Type B pancreatic cell (in vitro differentiated cells): Measurements from ENCODE around the gene LHFPL3. TPM values are rescaled to one million over a fixed set of nuclear protein-coding genes. Genes with fewer than 3 reads are reported as not detected.
"Not testable (repeated sequence)": the region's sequence is repeated elsewhere in the genome, so short reads cannot be mapped to it uniquely, and the experiment has no call there.

Source experiments
- DNase-seq: peaks from one replicate; pipeline ENCODE4 v3.0.0; 2021; ENCODE audit warnings: mixed read lengths; ENCODE audit not compliant: unreplicated experiment; ENCODE audit errors: extremely low spot score
- H3K27ac Mint-ChIP-seq: 2 replicates; pipeline ENCODE4 v1.8.0; 2021; ENCODE audit warnings: mild to moderate bottlenecking, mixed read lengths
- H3K27me3 Mint-ChIP-seq: 2 replicates; pipeline ENCODE4 v1.8.0; 2021; ENCODE audit warnings: mixed read lengths
- H3K36me3 Mint-ChIP-seq: 2 replicates; pipeline ENCODE4 v1.8.0; 2021; ENCODE audit warnings: mixed read lengths
- H3K4me1 Mint-ChIP-seq: one replicate; pipeline ENCODE4 v1.8.0; 2021; ENCODE audit warnings: mixed read lengths; ENCODE audit not compliant: unreplicated experiment
- H3K4me3 Mint-ChIP-seq: 2 replicates; pipeline ENCODE4 v1.8.0; 2021; ENCODE audit warnings: mild to moderate bottlenecking, mixed read lengths
- H3K9me3 Mint-ChIP-seq: 2 replicates; pipeline ENCODE4 v1.8.0; 2021; ENCODE audit warnings: mixed read lengths
- long read RNA-seq: library from polyadenylated mRNA; unstranded; transcript quantifications from one replicate; pipeline ENCODE4 v2.0.0, GENCODE V29; 2020
- total RNA-seq: library from RNA; stranded (reverse); gene quantifications from 2 replicates; pipeline ENCODE4 v1.2.1, GENCODE V29; 2021; ENCODE audit warnings: low replicate concordance
- TF ChIP-seq, protein P1 (sequence below): fragments of 200-600 bp; sonication (generic); conservative IDR thresholded peaks from 2 replicates; pipeline ENCODE4 v1.5.0; 2021; ENCODE audit warnings: antibody characterized with exemption, mild to moderate bottlenecking

Gene LHFPL3
- 0.31 TPM in 1 of 2 replicates, not detected in the other for total RNA-seq
- long read RNA-seq: 0 reads

DNA sequence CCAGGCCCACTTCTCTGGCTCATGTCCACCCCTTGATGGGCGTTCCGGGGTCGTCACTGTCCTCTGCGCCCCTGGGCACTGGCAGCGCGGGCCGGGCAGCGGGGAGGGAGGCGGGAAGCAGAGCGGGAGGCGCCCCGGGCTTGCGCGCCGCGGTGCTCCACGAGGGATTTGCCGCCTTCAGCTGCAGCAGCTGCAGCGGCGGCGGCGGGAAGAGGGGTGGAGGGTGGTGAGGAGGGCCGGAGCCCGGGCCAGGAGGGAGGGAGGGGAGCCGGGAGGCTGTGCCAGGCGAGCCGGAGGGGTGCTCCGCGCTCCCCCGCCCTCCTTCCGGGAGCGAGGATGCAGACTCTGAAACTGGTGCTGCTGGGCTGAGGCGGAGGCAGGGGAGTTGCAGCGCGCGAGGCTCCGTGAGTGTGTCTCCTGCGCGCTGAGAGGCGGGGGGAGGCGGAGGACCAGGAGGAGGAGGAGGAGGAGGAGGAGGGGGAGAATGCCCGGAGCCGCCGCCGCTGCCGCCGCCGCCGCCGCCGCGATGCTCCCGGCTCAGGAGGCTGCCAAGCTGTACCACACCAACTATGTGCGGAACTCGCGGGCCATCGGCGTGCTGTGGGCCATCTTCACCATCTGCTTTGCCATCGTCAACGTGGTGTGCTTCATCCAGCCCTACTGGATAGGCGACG, at the start of gene LHFPL3:
TSS of gene LHFPL3 (plus strand) at position 308 of the 674 bp plus-strand sequence.
- H3K27me3 Mint-ChIP-seq: peaks cover 86% of the 10 kb centered on the region
- no peaks in the 10 kb centered on the region for H3K9me3 Mint-ChIP-seq
- peaks cover 9% of the 10 kb centered on the region for H3K4me1 Mint-ChIP-seq
- peak within 1 kb of the TSS; percentile 81 for H3K4me3 Mint-ChIP-seq
- TF ChIP-seq, protein P1, sequence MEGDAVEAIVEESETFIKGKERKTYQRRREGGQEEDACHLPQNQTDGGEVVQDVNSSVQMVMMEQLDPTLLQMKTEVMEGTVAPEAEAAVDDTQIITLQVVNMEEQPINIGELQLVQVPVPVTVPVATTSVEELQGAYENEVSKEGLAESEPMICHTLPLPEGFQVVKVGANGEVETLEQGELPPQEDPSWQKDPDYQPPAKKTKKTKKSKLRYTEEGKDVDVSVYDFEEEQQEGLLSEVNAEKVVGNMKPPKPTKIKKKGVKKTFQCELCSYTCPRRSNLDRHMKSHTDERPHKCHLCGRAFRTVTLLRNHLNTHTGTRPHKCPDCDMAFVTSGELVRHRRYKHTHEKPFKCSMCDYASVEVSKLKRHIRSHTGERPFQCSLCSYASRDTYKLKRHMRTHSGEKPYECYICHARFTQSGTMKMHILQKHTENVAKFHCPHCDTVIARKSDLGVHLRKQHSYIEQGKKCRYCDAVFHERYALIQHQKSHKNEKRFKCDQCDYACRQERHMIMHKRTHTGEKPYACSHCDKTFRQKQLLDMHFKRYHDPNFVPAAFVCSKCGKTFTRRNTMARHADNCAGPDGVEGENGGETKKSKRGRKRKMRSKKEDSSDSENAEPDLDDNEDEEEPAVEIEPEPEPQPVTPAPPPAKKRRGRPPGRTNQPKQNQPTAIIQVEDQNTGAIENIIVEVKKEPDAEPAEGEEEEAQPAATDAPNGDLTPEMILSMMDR: no peak
- H3K27ac Mint-ChIP-seq: no peak within 1 kb of the TSS
- peak; percentile 67 for DNase-seq
- no peaks in the 10 kb centered on the region for H3K36me3 Mint-ChIP-seq

DNA sequence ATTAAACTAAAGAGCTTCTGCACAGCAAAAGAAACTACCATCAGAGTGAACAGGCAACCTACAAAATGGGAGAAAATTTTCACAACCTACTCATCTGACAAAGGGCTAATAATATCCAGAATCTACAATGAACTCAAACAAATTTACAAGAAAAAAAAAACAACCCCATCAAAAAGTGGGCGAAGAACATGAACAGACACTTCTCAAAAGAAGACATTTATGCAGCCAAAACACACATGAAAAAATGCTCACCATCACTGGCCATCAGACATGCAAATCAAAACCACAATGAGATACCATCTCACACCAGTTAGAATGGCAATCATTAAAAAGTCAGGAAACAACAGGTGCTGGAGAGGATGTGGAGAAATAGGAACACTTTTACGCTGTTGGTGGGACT, 46.7 kb upstream of the LHFPL3 start:
- H3K4me3 Mint-ChIP-seq, H3K27ac Mint-ChIP-seq, H3K4me1 Mint-ChIP-seq, H3K27me3 Mint-ChIP-seq, H3K9me3 Mint-ChIP-seq, DNase-seq, H3K36me3 Mint-ChIP-seq: not testable (repeated sequence)

DNA sequence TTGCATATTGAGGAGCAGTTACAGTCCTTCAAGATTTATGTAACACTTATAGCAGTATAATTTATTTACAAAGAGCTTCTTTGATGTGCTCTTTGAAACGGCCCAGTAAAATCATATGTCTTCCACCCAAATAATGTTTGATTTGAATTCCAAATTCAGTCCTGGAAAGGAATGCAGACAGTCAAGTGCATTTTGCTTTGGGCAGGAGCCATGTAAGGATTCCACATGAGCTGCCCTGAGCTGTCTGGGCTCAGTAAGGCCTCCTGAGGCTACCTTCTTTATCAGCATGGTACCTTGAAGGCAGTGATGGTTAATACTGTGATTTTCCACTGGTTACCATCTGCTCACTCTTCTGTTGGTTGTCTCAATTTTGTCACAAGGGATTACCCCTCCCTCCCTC, 41.6 kb upstream of the LHFPL3 start:
- H3K4me1 Mint-ChIP-seq: no peaks in the 10 kb centered on the region
- no peaks in the 10 kb centered on the region for H3K36me3 Mint-ChIP-seq
- no peaks in the 10 kb centered on the region for H3K9me3 Mint-ChIP-seq
- TF ChIP-seq, protein P1: no peak
- H3K27me3 Mint-ChIP-seq: peaks cover 21% of the 10 kb centered on the region
- no peak overlapping the region for H3K27ac Mint-ChIP-seq
- no peak overlapping the region for H3K4me3 Mint-ChIP-seq
- no peak for DNase-seq

DNA sequence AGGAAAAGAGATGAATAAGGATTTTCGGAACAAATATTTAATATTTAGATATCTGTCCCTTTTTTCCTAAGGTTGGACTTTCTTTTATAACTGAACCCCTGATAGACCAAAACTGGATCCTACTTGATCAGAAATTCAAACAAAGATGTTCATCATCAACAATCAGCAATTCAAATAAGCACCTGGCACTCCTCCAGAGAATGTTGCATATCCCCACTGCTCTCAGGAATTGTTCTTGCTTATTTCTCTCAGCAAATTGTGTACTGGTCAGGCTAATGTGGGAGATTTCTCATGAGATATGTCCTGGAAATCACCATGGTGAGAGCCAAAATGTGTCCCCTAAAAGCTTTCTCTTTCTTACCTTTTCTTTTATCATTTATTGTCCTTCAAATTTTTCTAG, 40.3 kb upstream of the LHFPL3 start:
- TF ChIP-seq, protein P1: no peak
- no peak for DNase-seq
- peaks cover 31% of the 10 kb centered on the region for H3K27me3 Mint-ChIP-seq
- H3K4me1 Mint-ChIP-seq: no peaks in the 10 kb centered on the region
- no peaks in the 10 kb centered on the region for H3K9me3 Mint-ChIP-seq
- no peak overlapping the region for H3K27ac Mint-ChIP-seq
- H3K4me3 Mint-ChIP-seq: no peak overlapping the region
- no peaks in the 10 kb centered on the region for H3K36me3 Mint-ChIP-seq

DNA sequence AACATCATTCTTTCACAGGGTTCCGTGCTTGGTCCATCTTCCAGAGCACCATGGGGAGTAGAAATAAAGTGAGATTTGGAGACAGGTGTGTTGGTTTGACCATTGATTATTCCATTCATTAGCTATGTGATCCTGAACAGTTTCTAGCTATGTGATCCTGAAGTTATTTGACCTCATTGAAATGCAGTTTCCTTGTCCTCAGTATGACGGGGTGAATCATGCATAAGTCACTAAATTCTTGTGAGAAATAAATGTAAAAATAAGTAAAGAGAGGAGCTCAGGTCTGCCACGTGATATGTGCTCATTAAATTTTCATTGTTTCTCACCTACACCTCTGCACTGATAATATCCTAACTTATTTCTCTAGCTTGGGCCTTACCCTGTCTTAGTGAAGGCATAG, 34.1 kb upstream of the LHFPL3 start:
- TF ChIP-seq, protein P1: no peak
- no peak overlapping the region for H3K27ac Mint-ChIP-seq
- H3K9me3 Mint-ChIP-seq: no peaks in the 10 kb centered on the region
- DNase-seq: no peak
- H3K27me3 Mint-ChIP-seq: peaks cover 38% of the 10 kb centered on the region
- no peaks in the 10 kb centered on the region for H3K4me1 Mint-ChIP-seq
- H3K36me3 Mint-ChIP-seq: no peaks in the 10 kb centered on the region
- H3K4me3 Mint-ChIP-seq: no peak overlapping the region

DNA sequence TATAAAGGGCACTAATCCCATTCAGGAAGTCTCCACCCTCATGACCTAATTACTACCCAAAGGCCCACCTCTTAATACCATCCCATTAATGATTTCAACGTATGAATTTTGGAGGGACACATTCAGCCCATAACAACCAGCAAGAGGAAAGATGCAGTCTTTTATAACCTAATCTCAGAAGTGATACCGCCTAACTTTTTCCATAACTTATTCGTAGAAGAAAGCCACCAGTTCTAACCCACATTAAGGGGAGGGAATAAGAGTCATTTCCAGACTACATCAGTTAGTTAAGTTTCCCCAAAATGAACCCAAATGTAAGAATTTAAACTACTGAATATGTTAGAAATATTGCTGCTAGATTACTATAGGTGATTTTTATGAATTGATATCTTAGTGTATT, 32.1 kb upstream of the LHFPL3 start:
- no peak for DNase-seq
- Mint-ChIP-seq H3K27ac (no peak overlapping the region), H3K4me3 (no peak overlapping the region), H3K9me3 (no peaks in the 10 kb centered on the region), H3K4me1 (no peaks in the 10 kb centered on the region), H3K27me3 (peaks cover 33% of the 10 kb centered on the region), H3K36me3 (no peaks in the 10 kb centered on the region)
- TF ChIP-seq, protein P1: no peak
